IPS-18a (cell line): Measurements from ENCODE around the gene RNF187.

ENCODE experiments used
- H3K27ac ChIP-seq: one replicate; pipeline ENCODE4 v1.5.1; 2013; ENCODE audit warnings: low read length
- H3K27me3 ChIP-seq: one replicate; pipeline ENCODE4 v1.6.1; 2013; ENCODE audit warnings: mild to moderate bottlenecking, low read length; ENCODE audit not compliant: control insufficient read depth, insufficient read depth
- H3K36me3 ChIP-seq: one replicate; pipeline ENCODE4 v1.6.1; 2013; ENCODE audit warnings: low read depth, low read length; ENCODE audit not compliant: control insufficient read depth
- H3K4me1 ChIP-seq: one replicate; pipeline ENCODE4 v1.6.1; 2013; ENCODE audit warnings: low read depth, low read length; ENCODE audit not compliant: control insufficient read depth
- H3K4me3 ChIP-seq: one replicate; pipeline ENCODE4 v1.5.1; 2013; ENCODE audit warnings: low read length
- H3K9ac ChIP-seq: one replicate; pipeline ENCODE4 v1.6.1; 2013; ENCODE audit warnings: mild to moderate bottlenecking, low read length, moderate library complexity
- H3K9me3 ChIP-seq: one replicate; pipeline ENCODE4 v1.6.1; 2013; ENCODE audit warnings: low read depth, low read length; ENCODE audit not compliant: control insufficient read depth

RNF187 gene

DNA sequence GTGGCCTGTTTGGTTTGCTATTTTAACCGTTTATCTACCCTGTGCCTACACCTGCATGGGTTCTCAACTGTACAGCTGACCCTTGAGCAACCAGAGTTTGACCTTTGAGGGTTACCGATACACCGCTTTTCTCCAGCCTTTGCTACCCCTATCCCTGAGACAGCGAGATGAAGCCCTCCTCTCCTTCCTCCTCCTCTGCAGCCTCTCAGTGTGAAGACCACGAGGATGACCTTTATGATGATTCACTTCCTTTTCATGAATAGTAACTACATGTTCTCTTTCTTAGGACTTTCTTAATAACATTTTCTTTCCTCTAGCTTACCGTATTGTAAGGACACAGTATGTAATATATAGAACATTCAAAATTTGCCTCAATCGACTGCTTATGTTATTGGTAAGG, 14.5 kb upstream of the RNF187 start:
- Histone ChIP-seq H3K9me3 (no peaks in the 10 kb centered on the region), H3K4me1 (peaks cover 16% of the 10 kb centered on the region), H3K36me3 (no peaks in the 10 kb centered on the region), H3K27ac (no peak overlapping the region), H3K27me3 (peaks cover 5% of the 10 kb centered on the region), H3K4me3 (no peak overlapping the region), H3K9ac (no peak overlapping the region)

DNA sequence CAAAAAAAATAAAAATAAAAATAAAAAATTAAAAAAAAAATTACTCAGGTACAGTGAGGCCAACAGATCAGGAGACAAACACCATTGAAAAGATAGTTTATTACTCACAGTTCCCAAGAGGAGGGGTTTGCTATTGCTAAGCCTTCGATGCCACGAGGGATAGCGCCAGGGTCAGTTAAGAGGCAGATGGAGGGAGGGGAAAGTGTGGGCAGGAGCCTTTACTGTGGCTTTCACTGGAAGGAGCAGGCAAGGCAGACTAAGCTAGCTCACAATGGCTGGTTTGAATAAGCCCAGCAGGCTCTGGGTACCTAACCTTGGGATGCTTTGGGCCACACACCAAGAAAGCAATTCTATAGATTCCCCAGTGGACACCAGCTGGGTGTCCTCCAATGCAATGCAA, 12.7 kb upstream of the RNF187 start:
- peaks cover 31% of the 10 kb centered on the region for H3K4me1 ChIP-seq
- H3K27me3 ChIP-seq, result peaks cover 5% of the 10 kb centered on the region
- H3K36me3 ChIP-seq, result no peaks in the 10 kb centered on the region
- H3K9ac ChIP-seq, result no peak overlapping the region
- no peak overlapping the region for H3K27ac ChIP-seq
- H3K9me3 ChIP-seq, result no peaks in the 10 kb centered on the region
- no peak overlapping the region for H3K4me3 ChIP-seq

DNA sequence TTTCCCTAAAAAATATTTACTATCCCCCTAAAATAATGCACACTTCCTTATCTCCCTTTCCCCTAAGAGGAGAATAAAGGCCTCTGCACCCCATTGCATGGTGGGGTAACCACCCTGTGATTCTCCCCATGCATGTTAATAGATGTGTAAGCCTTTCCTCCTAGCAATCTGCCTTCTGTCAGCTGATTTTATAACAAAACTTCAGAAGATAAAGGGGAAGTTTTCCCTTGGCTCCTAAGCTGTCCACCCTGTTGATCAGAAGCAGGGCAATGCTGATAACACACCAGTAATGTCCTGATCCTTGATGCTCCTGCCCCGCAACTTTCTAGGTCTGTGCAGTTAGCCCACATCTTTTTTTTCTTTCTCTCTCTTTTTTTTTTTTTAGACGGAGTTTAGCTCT, 11.4 kb upstream of the RNF187 start:
- Histone ChIP-seq H3K27me3 (peaks cover 5% of the 10 kb centered on the region), H3K27ac (no peak overlapping the region), H3K4me3 (no peak overlapping the region), H3K36me3 (no peaks in the 10 kb centered on the region), H3K9ac (no peak overlapping the region), H3K9me3 (no peaks in the 10 kb centered on the region), H3K4me1 (peaks cover 33% of the 10 kb centered on the region)

DNA sequence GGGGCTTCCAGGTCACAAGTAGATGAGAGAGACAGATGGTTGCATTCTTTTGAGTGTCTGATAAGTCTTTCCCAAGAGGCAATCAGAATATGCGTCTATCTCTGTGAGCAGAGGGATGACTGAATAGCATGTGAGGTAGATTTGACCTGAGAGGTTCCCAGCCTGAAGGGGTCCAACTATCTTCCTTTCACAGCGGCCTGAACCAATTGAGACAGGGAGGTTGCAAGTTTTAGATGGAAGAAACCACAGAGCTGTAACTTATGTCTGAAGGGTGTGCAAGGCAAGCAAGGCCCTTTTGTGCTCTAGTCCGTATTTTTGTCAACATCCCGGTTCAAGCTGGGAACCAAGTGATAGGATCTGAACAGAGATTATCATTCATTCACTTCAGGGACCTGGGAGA, 9.9 kb upstream of the RNF187 start:
- H3K9ac ChIP-seq, result no peak overlapping the region
- H3K4me1 ChIP-seq, result peaks cover 27% of the 10 kb centered on the region
- H3K36me3 ChIP-seq, result no peaks in the 10 kb centered on the region
- no peak overlapping the region for H3K27ac ChIP-seq
- peaks cover 4% of the 10 kb centered on the region for H3K27me3 ChIP-seq
- H3K9me3 ChIP-seq, result no peaks in the 10 kb centered on the region
- no peak overlapping the region for H3K4me3 ChIP-seq

- Histone ChIP-seq H3K27me3 (no peaks in the 10 kb centered on the region), H3K9ac (no peak overlapping the region), H3K36me3 (no peaks in the 10 kb centered on the region), H3K9me3 (no peaks in the 10 kb centered on the region), H3K27ac (no peak overlapping the region), H3K4me3 (no peak overlapping the region), H3K4me1 (peaks cover 27% of the 10 kb centered on the region)
These were observed 8.9 kb upstream of the RNF187 start for GRCh38 chr1:228478326-228478725.

- no peaks in the 10 kb centered on the region for H3K36me3 ChIP-seq
- no peaks in the 10 kb centered on the region for H3K27me3 ChIP-seq
- H3K27ac ChIP-seq, result no peak overlapping the region
- H3K9ac ChIP-seq, result no peak overlapping the region
- H3K9me3 ChIP-seq, result no peaks in the 10 kb centered on the region
- H3K4me3 ChIP-seq, result no peak overlapping the region
- peaks cover 27% of the 10 kb centered on the region for H3K4me1 ChIP-seq
These were observed 8.1 kb upstream of the RNF187 start for GRCh38 chr1:228478912-228479711.

GRCh38 chr1:228483789-228484188, 3.4 kb upstream of the RNF187 start:
- no peak overlapping the region for H3K4me3 ChIP-seq
- no peaks in the 10 kb centered on the region for H3K36me3 ChIP-seq
- H3K4me1 ChIP-seq, result peaks cover 9% of the 10 kb centered on the region
- no peak overlapping the region for H3K9ac ChIP-seq
- H3K27ac ChIP-seq, result no peak overlapping the region
- no peaks in the 10 kb centered on the region for H3K27me3 ChIP-seq
- no peaks in the 10 kb centered on the region for H3K9me3 ChIP-seq

GRCh38 chr1:228486596-228487335, 416 bp upstream of the RNF187 start:
- H3K27ac ChIP-seq, result peak overlapping the region; percentile 95
- H3K9me3 ChIP-seq, result no peaks in the 10 kb centered on the region
- H3K9ac ChIP-seq, result peak overlapping the region; percentile 79
- peak overlapping the region; percentile 98 for H3K4me3 ChIP-seq
- H3K4me1 ChIP-seq, result no peaks in the 10 kb centered on the region
- peaks cover 8% of the 10 kb centered on the region for H3K36me3 ChIP-seq
- no peaks in the 10 kb centered on the region for H3K27me3 ChIP-seq

- Histone ChIP-seq H3K9me3 (no peaks in the 10 kb centered on the region), H3K4me3 (peak overlapping the region; percentile 62), H3K4me1 (no peaks in the 10 kb centered on the region), H3K27me3 (no peaks in the 10 kb centered on the region), H3K27ac (no peak overlapping the region), H3K36me3 (peaks cover 13% of the 10 kb centered on the region), H3K9ac (no peak overlapping the region)
These were observed 1.1 kb downstream of the RNF187 start for GRCh38 chr1:228488125-228488817.

DNA sequence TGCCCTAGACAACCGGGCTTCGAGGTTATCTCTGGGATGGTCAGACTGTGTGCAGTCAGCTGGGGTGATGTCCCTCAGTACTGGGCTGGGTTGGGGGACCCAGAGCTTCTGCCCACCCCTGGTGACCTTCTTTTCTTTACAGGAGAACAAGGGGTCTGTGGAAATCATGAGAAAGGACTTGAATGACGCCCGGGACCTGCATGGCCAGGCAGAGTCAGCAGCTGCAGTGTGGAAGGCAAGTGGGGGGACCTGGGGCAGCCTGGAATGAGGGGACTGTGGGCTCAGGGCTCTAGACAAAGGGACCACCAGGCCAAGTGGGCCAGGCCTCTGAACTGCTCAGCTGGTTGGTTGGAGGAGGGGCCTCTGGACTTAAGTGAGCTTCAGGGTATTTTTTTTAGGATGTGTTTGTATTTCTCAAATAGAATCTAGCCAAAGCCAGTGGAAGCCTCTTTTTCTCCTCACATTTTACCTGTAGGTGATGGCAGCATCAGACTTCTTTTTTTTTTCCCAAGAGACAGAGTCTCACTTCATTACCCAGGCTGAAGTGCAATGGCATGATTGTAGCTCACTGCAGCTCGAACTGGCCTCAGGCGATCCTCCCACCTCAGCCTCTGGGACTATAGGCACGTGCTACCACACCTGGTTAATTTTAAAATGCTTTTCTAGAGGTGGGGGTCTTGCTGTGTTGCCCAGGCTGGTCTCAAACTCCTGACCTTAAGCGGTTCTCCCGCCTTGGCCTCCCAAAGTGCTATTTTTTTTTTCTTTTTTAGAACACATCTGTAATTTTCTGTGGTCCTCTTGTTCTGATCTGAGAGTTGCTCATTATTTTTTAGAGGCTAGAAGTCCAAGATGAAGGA, 1.9 kb downstream of the RNF187 start:
- no peaks in the 10 kb centered on the region for H3K4me1 ChIP-seq
- no peak overlapping the region for H3K9ac ChIP-seq
- H3K27ac ChIP-seq, result no peak overlapping the region
- no peak overlapping the region for H3K4me3 ChIP-seq
- no peaks in the 10 kb centered on the region for H3K27me3 ChIP-seq
- peaks cover 20% of the 10 kb centered on the region for H3K36me3 ChIP-seq
- no peaks in the 10 kb centered on the region for H3K9me3 ChIP-seq
